22Rv1 (cell line): ENCODE measurements around the gene CDCP1.

Experiments used
- H3K27ac ChIP-seq: fragments of 450-650 bp; 2 replicates; pipeline ENCODE4 v1.5.1; 2017
- CTCF ChIP-seq: fragments of 450-650 bp; IDR thresholded peaks from 2 replicates; pipeline ENCODE4 v1.5.1; 2017; ENCODE audit warnings: mild to moderate bottlenecking
- ZFX ChIP-seq: fragments of 450-650 bp; IDR thresholded peaks from 2 replicates; pipeline ENCODE4 v1.6.1; 2017; ENCODE audit warnings: antibody characterized with exemption, borderline replicate concordance

The CDCP1 gene

GRCh38 chr3:45186871-45187270, 40.7 kb upstream of the CDCP1 start:
- H3K27ac ChIP-seq: no peak overlapping the region
- no peak for TF ChIP-seq CTCF
- TF ChIP-seq ZFX: no peak

- TF ChIP-seq ZFX (no peak), CTCF (no peak)
- no peak overlapping the region for H3K27ac ChIP-seq
Observed at GRCh38 chr3:45185461-45185860, 39.3 kb upstream of the CDCP1 start.

- TF ChIP-seq CTCF: no peak
- H3K27ac ChIP-seq: no peak overlapping the region
Observed at GRCh38 chr3:45185052-45185451, 38.9 kb upstream of the CDCP1 start.

- TF ChIP-seq CTCF: no peak
- no peak overlapping the region; the same call in 1 of the 2 replicates for H3K27ac ChIP-seq
Observed at GRCh38 chr3:45183872-45184262, 37.7 kb upstream of the CDCP1 start.

- peak overlapping the region; percentile 20; the same call in 1 of the 2 replicates for H3K27ac ChIP-seq
- TF ChIP-seq ZFX: no peak
- no peak for TF ChIP-seq CTCF
Observed at GRCh38 chr3:45182915-45183871, 37.0 kb upstream of the CDCP1 start.

GRCh38 chr3:45181496-45181895, 35.3 kb upstream of the CDCP1 start:
- TF ChIP-seq CTCF (no peak), ZFX (no peak)
- no peak overlapping the region for H3K27ac ChIP-seq

- TF ChIP-seq ZFX (no peak), CTCF (no peak)
- H3K27ac ChIP-seq: no peak overlapping the region
Observed at GRCh38 chr3:45180899-45181298, 34.7 kb upstream of the CDCP1 start.
